DMS53 treated with DMSO at 0.1 percent for 48 hours (cell line): ENCODE results near the gene GRIK2.
A peak's percentile ranks its signal among the peaks of the same experiment; 100 is the strongest.
"Not testable (repeated sequence)": the region's sequence is repeated elsewhere in the genome, so short reads cannot be mapped to it uniquely, and the experiment has no call there.

Source experiments
- DNase-seq: peaks from one replicate; lab custom pipeline; 2025; ENCODE audit not compliant: unreplicated experiment; lab: John Stamatoyannopoulos, UW

The GRIK2 gene

GRCh38 chr6:101614774-101615173 is 221.3 kb downstream of the GRIK2 start:
- DNase-seq: peak; percentile 5

GRCh38 chr6:101626269-101626668 is 232.8 kb downstream of the GRIK2 start:
- DNase-seq: peak; percentile 65

DNA sequence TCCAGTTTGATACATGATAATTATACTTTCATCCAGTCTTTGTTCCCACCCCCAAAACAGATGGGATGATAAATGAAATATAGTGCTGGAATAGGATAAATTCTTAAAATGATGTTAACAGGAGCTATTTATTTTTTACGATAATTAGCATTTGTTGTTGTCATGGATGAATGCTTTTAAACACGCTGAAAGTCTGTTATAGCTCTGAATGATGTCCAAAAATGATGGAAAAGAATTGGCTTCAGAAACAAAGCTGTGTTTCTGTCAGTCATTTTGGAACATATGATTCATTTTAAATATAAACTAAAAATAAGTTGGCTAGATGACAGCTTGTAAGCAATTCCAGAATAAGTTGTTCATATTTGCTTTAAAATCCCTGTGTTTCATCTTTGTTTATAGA is 237.4 kb downstream of the GRIK2 start:
- DNase-seq: no peak

GRCh38 chr6:101633081-101633480 is 239.6 kb downstream of the GRIK2 start:
- DNase-seq: no peak

- DNase-seq: not testable (repeated sequence)
Observed at GRCh38 chr6:101638865-101639264, 245.4 kb downstream of the GRIK2 start.

DNA sequence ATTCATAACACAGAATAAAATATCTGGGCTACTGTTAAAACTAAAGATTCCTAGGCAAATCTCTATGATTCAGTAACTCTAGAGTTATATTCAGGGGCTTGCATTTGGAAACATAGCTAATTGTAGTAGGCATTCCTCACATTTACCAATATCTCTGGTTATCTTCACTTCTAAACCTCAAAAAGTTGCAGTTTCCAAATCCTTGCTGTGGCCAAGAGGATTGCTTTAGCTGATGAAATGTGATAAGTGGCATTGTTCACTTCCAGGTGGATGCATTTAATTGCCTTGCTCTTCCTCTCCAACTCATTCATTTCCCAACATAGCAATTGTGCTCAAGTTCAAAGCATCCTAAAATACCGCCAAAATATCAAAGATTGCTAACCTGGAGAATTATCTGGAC is 246.6 kb downstream of the GRIK2 start:
- DNase-seq: no peak

DNA sequence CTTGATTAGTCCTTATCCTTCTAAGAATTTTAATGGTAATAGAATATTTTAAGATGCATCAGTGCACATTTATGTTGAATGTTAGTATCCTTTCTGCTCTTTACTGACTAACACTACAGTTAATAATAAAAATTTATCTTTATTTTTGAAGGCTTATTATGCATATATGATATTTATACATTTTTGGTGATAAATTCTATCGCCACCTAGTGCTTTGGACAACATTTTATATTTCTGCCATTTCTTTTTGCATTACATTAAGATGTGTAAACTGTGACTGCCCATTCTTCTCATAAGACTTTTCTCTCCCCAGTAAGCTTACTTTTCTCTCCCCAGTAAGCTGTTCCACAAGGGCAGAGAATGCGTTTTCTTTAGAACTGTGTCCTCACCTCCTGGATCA is 252.3 kb downstream of the GRIK2 start:
- DNase-seq: no peak

DNA sequence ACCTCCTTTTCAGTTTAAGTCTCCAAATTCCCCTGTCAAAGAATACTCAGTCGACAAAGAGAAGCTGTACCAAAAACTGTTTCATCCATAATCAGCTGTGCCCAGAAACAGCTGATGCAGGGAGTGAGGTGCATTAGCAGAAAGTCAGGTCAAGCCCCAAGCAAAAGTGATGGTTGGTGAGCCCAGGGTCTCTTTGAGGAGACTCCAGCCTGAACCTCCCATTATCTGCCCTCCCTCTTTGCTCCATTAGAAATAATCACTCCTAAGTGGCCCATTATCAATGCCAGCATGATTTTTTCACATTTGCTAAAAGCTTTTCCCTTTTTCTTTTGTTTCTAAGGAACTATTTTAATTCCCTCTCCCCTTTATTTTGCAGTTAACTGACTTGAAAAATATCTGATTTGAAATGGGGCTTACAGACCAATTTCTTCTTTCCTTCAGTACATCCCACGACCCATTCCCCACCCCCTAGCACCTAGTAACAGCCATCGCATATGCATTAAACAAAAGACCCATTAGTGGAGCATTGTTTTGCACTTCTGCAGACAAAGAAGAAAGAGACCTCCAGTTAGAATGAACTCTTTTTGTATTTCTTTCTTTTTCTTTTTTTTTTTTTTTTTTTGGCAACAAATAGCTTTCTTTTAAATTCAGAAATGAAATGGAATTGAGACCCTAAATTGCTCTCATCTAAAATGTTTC is 257.0 kb downstream of the GRIK2 start:
- DNase-seq: no peak

- DNase-seq: no peak
Observed at GRCh38 chr6:101652079-101652478, 258.6 kb downstream of the GRIK2 start.

DNA sequence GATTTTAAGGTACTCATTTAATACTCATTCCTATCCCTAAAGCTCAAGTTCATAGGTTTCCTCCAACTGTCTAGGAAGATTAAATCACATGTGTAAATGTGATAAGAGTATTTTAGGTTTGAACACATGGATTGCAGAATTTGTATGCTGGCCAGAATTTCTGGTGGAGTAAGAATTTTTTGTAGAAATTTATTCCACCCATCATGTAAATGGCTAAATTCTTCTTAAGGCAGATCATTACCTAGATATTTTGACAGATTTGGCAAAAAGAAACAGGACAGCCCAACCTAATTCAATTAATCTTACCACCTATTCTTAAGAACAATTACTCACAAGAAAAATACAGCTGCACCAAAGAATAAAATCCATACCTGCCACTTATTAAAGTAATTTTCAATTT is 261.6 kb downstream of the GRIK2 start:
- no peak for DNase-seq

- no peak for DNase-seq
Observed at GRCh38 chr6:101662111-101662897, 268.8 kb downstream of the GRIK2 start.

DNA sequence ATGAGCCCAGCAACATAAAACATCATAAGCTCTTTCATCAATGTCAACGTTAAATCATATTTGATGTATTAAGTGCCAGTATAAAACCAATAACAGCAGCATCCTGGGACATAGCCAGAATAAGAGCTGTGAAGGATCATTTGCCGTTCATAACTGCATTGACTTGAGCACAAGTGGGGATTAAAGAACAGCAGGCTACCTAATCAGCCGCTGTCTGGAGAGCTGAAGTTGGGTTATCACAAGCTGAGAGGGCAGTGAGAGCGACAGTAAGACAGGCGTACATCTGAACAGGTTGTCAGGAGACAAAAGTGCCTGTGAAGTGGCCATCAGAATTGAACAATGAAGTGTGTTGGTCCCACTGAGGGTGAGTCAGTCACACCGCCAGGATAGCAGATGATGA is 269.6 kb downstream of the GRIK2 start:
- DNase-seq: peak; percentile 22

GRCh38 chr6:101666256-101666655 is 272.7 kb downstream of the GRIK2 start:
- peak; percentile 18 for DNase-seq

- DNase-seq: no peak
Observed at GRCh38 chr6:101668496-101669030, 275.1 kb downstream of the GRIK2 start.

GRCh38 chr6:101676187-101676586 is 282.7 kb downstream of the GRIK2 start:
- DNase-seq: no peak

GRCh38 chr6:101682937-101683336 is 289.4 kb downstream of the GRIK2 start:
- DNase-seq: no peak

DNA sequence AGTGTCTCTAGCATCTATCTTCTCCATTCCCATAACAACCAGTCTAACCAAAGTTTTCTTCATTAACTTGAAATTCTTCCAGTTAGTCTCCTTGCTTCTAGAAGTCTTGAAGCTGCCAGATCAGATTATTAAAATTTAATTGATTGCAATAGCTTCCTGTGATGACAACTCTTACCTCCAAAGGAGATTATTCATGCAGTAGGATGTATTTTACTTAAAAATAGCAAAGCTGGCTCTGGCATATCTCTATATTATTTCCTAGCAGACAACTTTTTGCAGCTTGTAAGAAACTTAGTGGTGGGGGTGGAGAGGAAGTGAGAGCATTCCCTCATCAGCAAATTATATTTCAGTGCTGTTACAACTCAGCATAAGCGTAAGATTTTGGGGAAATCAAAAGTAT is 290.4 kb downstream of the GRIK2 start:
- no peak for DNase-seq

DNA sequence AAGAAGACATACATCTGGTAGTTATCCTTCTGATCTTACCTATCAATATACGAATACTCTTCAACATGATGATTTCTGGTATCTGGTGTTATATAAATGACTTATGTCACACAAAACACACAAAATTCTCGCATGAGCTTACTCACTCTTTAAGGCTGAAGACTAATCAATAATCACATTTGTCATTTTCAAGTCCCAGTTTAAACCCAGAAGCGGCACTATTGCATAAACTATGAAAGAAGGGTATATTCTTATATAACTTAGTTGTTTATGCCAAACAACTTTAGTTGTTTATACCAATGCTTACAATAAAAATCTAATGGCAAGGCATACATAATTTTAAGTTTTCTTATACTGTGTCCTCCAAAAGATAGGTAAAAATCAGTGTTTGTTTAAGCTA is 293.1 kb downstream of the GRIK2 start:
- DNase-seq: no peak

- DNase-seq: no peak
Observed at GRCh38 chr6:101689156-101689555, 295.6 kb downstream of the GRIK2 start.

DNA sequence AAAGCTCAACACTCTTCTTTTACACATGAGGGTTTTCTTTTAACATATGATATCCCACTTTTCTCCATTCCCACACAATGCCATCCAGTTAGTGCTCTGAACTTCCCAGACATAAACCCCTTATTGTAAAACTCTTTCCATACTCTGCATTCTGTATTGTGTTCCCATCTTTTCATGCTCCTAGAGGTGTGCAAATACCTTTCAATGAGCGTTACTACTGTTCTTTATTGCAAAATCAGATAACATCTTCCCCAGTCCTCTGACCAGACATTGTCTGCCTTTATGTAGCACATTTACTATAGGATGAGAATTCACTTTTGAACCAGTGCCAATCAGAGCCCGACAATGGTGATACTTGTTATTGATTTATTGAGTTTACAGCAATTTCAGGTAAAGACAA is 296.2 kb downstream of the GRIK2 start:
- no peak for DNase-seq

DNA sequence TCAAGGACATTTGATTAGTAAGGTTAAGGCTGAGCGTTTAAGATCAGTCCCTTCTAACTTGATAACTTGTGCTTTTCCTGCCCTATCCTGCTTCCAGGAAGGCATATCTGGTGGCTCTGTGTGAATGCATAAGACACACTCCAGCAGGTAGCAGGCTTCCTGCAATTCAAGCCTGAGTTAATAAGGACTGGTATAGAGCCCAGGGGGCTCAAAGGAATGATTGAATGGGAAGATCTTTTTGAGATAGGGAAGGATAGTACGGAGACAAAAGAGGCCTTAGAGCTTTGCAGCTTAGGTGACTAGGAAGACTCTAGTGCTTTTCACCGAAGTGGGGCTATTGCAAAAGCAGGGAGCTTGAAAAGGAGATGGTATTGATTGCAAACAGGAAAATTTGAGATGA is 307.1 kb downstream of the GRIK2 start:
- DNase-seq: no peak

- DNase-seq: no peak
Observed at GRCh38 chr6:101703311-101703710, 309.8 kb downstream of the GRIK2 start.
